GM21619 (cell line): Measurements from ENCODE around the gene ACTL10.
A peak's percentile ranks its signal among the peaks of the same experiment; 100 is the strongest.

Experiments
- ATAC-seq: cut with Tn5 transposase; IDR thresholded peaks from one replicate; pipeline ENCODE4 v1.9.1; 2021; ENCODE audit not compliant: unreplicated experiment

ACTL10 gene

DNA sequence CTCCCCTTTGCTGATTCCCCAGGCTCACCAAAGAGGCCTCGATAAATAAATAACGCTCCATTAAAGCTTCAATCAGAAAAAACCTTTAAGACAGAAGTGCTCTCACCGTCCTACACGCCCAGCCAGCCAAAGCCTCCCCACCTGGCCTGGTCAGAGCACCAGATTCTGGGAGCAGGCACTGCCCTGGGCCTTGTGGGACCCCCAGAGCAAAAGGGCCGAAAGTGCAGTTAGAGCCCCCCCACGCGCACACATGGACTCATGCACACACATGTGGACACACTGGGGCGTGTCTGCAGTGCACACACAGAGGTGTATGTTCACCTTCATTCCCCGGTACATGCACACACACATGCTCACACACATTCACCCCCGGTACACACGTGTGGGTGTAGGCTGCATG, 9.4 kb downstream of the ACTL10 start:
- ATAC-seq, result no peak

GRCh38 chr20:33676652-33677645, 10.2 kb downstream of the ACTL10 start:
- no peak for ATAC-seq

GRCh38 chr20:33677991-33678702, 11.4 kb downstream of the ACTL10 start:
- ATAC-seq, result no peak

GRCh38 chr20:33679758-33680485, 13.2 kb downstream of the ACTL10 start:
- ATAC-seq, result peak; percentile 63

DNA sequence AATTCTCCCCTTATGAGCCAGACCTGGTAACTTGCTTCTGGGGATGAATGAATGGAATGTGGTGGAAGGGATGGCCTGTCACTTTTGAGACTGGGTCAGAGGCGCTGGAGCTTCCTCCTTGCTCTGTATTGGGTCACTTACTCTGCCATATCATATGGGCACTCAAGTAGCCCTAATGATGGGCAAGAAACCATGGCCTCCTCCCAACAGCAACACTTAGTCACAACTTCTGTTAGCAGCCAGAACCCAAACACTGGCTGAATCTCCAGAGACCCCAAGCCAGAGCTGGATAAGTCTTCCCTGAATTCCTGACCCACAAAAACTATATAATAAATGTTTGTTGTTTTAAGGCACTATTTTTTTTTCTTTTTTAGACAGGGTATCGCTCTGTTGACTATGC, 13.9 kb downstream of the ACTL10 start:
- ATAC-seq, result no peak

DNA sequence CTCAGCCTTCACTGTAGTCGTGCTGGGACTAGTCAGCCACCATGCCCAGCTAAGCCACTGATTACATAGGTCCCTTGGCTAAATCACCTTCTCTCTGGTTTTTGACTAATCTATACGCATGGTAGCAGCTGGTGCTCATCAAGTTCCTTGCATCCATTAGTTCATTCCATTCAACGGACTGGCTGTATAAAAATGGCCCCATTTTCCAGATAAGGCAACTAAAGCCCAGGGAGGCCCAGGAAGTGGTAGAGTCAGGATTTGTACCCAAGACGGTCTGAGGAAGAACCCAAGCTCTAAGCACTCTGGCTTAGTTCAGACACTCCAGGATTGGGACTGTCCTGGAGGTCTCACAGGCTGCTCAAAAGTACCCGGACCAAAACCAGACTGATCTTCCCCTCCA, 14.5 kb downstream of the ACTL10 start:
- no peak for ATAC-seq

DNA sequence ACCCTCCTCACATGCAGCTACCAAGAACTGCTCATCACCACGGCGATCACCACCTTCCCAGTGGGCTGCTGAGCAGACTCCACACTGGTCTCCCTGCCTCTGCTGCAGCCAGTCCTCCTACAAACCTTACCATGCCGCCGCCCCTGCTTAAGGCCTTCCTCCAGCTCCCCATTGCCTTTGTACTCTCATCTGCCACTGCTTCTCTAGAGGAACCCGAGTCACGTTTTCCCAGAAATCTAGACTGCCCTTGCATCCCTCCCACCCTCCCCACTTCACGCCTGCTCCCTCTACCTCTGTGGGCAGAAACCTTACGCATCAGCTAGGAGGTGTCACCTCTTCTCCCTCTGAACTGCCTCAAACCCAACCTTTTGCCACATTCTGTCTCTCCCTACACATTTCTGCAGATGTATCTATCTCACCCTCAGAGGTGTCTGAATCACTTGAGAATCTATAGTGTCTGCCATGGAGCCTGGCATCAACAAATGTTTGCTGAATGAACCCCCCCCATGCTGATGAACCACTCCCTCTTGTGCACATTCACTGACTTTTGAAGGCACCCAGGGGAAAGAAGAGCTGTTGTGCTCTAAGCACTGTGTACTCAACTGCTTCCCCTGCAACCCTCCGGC, 15.1 kb downstream of the ACTL10 start:
- no peak for ATAC-seq

DNA sequence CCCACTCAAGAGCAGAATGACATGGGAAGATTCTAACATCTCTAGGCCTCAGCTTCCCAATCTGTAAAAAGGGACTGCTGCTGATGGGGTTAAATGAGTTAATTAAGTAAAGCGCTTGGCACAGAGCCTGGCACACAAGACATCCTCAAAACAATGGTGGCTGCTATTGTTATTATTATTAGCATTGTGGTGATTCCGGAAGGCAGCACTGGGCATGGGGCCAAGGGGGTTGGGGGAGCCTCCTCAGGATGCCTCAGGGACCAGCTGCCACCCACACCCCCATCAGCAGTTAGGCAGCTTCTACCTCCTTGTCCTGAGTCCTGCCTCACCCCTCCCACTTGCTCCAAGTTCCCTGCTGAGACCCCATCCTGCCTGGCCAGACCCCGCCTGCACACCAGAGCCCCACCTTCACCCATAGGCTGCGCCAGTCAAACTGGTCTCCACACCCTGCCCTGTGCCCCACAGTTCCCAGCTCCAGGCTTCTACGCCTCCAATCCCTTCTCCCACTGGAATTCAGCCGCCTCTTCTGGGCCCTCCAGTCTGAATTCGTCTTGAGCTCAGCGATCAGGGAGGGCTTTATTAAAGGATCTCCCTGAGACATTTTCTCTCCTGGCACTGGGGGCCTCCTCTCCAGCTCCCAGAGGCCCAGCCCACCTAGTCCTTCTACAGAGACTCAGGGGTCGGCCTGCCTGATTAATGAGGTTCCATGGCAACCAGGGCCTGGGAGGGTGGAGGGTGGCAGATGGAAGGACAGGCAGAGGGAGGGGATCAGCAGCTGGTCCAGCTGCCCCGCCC, 18.0 kb downstream of the ACTL10 start:
- ATAC-seq, result no peak

DNA sequence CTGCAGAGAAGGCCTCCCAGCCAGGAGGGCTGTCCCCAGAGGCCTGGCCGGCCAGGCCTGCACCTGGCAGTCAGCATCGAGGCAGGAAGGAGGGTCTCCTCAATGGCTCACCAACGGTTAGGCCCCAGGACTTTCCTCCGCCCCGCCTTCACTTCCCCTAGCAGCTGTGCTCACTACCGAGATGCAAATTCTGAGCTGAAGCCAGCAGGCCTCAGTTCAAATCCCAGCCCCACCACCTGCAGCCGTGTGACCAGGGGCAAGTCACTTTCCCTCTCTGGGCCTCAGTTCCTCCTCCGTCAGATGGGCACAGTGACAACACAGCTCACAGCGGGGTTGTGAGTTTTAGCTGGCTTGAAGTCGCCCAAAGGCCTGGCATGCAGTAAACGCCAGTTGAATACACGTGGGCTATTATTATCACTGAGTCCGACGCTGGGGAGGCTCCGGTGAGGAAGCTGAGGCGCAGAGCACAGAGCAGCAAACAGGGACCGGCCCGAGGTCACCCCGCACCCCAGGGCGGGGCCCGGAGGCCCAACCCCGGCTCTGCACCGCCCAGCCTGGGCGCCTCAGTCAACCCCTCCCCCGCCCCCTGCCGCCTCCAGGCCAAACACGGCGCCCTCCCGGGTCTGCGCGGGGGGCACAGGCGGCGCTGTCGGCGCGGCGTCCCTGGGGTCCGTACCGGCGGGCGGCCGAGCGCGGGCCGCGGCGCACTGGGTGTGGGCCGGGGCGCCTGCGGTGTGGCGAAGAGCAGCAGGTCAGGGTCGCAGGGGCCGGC, 18.8 kb downstream of the ACTL10 start:
- peak; percentile 38 for ATAC-seq

DNA sequence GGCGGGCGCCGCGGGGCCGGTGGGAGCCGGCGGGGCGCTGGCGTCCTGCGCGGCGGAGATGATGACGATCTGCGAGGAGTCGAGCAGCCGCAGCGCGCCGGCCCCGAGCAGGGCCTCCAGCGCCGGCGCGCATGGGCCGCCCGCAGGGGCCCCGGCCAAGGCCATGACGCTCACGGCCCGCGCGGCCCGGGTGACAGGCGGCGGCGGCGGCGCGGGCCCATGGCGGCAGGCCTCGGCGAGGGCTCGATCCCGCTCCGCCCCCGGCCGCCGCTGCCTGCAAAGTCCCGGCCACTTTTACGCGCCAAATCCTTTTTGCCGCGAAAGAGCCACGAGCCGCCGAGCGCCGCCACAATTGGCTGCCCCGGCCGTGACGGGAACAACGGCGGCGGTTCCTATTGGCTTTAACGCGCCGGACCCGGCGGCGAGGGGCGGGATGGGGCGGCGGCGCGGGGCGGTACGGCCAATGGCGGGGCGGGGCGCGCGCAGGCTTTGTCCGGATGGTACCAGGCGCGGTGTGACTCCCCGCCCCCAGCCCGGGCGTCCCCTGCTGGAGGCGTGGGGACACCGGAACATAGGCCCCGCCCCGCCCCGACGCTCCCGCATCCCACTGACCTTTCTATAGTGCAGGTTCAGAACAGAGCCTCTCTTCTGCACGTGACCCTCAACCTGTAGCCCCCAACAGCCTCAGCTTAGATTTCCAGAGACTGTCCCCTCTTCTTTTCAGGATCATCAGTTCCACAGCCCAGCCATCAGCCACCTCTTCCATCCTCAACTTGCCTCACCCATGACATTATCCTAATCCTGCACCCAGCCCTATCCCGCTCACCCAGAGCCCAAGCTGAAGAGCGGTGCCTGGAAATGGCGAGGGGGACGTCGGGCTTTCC, 19.6 kb downstream of the ACTL10 start, which contains the start of gene E2F1:
TSS of gene E2F1 (minus strand) at position 286 of the 884 bp plus-strand sequence. CDS start at position 165, 121 bp downstream.
- ATAC-seq, result peak; percentile 68

DNA sequence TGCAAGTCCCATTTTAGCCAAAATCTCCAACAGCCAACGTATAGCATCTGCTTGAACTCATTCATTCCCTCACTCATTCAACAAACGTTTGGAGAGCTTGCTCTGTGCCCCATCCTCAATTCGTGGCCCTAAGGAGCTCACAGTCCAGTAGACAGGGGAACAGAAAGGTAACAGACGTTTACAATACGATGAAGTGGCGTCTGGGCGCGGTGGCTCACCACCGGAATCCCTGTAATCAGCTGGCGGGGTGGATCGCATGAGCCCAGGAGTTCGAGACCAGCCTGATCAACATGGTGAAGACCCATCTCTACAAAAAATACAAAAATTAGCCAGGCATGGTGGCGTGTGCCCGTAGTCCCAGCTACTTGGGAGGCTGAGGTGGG, 20.2 kb downstream of the ACTL10 start:
- ATAC-seq, result no peak

DNA sequence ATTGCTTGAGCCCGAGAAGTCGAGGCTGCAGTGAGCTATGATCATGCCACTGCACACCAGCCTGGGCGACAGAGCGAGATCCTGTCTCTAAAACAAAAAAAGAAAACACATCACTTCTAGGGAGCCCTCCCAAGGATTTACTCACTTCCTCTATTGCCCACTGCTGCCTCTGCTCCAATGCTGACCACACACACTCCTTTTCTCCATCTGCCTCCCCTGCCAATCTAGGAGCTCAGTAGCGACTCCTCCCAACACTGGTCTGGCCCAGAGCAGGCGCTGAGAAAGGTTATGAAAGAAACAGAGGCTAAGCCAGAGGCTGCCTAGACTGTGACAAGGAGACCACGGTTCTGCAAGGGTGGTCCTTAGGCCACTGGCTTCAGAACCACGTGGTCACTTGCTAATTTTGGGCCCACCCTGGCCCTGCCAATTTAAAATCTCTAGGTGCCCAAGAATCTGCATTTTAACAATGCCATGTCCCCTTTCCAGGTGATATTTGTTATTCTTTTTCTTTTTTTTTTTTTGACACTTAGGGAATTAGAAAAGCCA, 20.7 kb downstream of the ACTL10 start:
- no peak for ATAC-seq

DNA sequence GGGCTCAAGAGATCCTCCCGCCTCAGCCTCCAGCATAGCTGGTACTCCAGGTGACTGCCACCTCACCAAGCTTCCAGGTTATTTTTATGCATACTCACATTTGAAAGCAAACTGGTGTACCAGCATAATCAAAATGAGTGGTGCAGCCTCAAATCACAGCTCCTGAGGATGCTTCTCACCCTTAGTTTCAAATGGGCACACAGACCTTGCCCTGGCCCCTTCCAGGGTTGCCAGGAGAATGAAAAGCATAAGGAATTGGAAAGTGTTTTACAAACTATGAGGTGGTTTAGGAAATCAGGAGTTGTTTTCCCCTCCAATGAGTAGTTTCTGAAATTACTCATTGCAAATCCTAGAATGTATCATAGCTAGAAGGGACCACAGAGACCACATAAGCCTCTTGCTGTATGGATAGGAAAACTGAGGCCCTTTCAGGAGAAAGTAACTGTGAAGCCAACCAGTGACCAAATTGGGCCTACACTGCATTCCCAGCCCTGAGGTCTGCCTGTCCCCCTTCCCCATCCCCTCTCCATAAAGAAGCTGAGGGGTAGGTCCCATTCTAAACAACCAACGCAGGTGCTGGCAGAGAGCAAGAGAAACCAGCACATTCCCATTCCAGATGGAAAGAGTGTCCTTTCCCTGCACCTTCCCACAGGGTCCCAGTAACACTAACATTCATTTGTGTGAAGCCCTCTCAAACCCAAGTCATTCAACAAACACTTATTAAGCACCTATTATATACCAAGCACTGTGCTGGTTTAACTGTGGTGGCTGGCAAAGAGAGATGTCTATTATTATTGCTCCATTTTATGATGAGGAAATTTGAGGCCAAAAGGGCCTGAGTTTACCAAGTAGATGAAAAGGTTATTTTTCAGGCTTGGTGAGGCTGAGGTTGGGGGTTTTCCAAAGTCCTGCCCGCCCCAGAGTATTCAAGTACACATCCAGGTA, 21.5 kb downstream of the ACTL10 start:
- no peak for ATAC-seq

DNA sequence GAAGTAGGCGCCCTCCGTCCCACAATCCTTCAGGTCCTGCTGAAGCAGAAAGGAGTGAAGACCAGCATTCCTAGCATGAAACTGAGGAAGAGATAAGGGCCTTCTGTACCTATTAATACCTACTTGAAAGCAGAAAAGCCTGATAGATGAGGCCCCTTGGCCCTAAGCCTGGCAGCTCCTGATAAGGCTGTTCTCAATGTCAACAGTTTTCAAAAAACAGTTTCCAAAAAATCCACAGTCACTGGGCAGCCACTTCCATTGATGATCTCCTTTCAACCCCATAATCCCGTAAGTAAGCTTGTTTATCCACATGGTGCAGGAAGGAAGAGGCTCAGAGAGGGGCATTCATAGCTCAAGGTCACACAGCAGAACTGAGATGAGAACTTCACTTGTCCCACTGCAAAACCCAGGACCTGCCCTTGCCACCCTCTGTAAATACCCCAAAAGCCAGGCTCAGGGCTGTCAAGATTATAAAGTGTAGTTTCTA, 22.2 kb downstream of the ACTL10 start:
- no peak for ATAC-seq

- no peak for ATAC-seq
Observed at GRCh38 chr20:33689493-33689892, 22.8 kb downstream of the ACTL10 start.

- ATAC-seq, result no peak
Observed at GRCh38 chr20:33689973-33690372, 23.2 kb downstream of the ACTL10 start.

- ATAC-seq, result no peak
Observed at GRCh38 chr20:33693289-33693688, 26.5 kb downstream of the ACTL10 start.
